SK-N-SH (cell line): ENCODE results near the gene ZNF138. TPM values are rescaled to one million over a fixed set of nuclear protein-coding genes. Genes with fewer than 3 reads are reported as not detected.

Source experiments
- CTCF ChIA-PET: fragments of 300-600, 350-600 bp; formaldehyde crosslinking; extraction: SDS; loops from one replicate; lab custom pipeline; 2021; lab: Yijun Ruan, JAX
- POLR2A ChIA-PET: fragments of 350-600 bp; sonication (Branson Sonifier 250); formaldehyde crosslinking; extraction: SDS; loops from one replicate; lab custom pipeline; 2020; ENCODE audit warnings: antibody characterized with exemption, inconsistent platforms; lab: Yijun Ruan, JAX
- DNase-seq: peaks from one replicate; pipeline ENCODE4 v3.0.0; 2012
- H2AFZ ChIP-seq: fragments of 200-600 bp; sonication (generic); 2 replicates; pipeline ENCODE4 v1.8.1; 2016; ENCODE audit warnings: antibody characterized with exemption, mild to moderate bottlenecking, low read depth
- H3F3A ChIP-seq: fragments of 200-600 bp; sonication (generic); replicated peaks from 2 replicates; pipeline ENCODE3; 2016; ENCODE audit warnings: antibody characterized with exemption, mild to moderate bottlenecking; ENCODE audit not compliant: insufficient read depth
- H3K27ac ChIP-seq, 2 experiments: fragments of 200-500 bp in 1 of 2; fragments of 200-600 bp in 1 of 2; sonication (Bioruptor generic) in 1 of 2; sonication (generic), shearing (Covaris generic) in 1 of 2; 2 replicates each; pipeline versions ENCODE4 v1.5.1 to v1.6.1; 2014 to 2016; ENCODE audit warnings: low read depth in 2 of 2, inconsistent platforms in 1 of 2, low read length in 1 of 2, mild to moderate bottlenecking in 1 of 2, mixed read lengths in 1 of 2
- H3K27me3 ChIP-seq: fragments of 200-600 bp; sonication (generic), shearing (Covaris generic); 2 replicates; pipeline ENCODE4 v1.6.1; 2016; ENCODE audit warnings: mixed run types; ENCODE audit not compliant: insufficient read depth
- H3K36me3 ChIP-seq, 2 experiments: fragments of 200-500 bp in 1 of 2; fragments of 200-600 bp in 1 of 2; sonication (Bioruptor generic) in 1 of 2; sonication (generic) in 1 of 2; replicated peaks in 1 of 2; 2 replicates each; pipeline versions ENCODE3 to v1.5.1; 2014 to 2016; ENCODE audit warnings: low read length in 1 of 2, mild to moderate bottlenecking in 1 of 2; ENCODE audit not compliant: insufficient read depth in 2 of 2, control insufficient read depth in 1 of 2
- H3K4me1 ChIP-seq, 2 experiments: fragments of 200-500 bp in 1 of 2; fragments of 200-600 bp in 1 of 2; sonication (Bioruptor generic) in 1 of 2; sonication (generic), shearing (Covaris generic) in 1 of 2; 2 replicates each; pipeline versions ENCODE4 v1.5.1 to v1.6.1; 2014 to 2016; ENCODE audit warnings: low read depth in 1 of 2, low read length in 1 of 2, mixed run types in 1 of 2; ENCODE audit not compliant: insufficient read depth in 2 of 2, control insufficient read depth in 1 of 2
- H3K4me2 ChIP-seq: fragments of 200-600 bp; sonication (generic), shearing (Covaris generic); 2 replicates; pipeline ENCODE4 v1.6.1; 2017; ENCODE audit warnings: mixed run types
- H3K4me3 ChIP-seq, 2 experiments: fragments of 200-500 bp in 1 of 2; fragments of 200-600 bp in 1 of 2; sonication (Bioruptor generic) in 1 of 2; sonication (generic), shearing (Covaris generic) in 1 of 2; 2 replicates each; pipeline versions ENCODE4 v1.5.1 to v1.8.1; 2014 to 2016; ENCODE audit warnings: low read depth in 2 of 2, inconsistent platforms in 1 of 2, low read length in 1 of 2, mild to moderate bottlenecking in 1 of 2, mixed read lengths in 1 of 2, moderate library complexity in 1 of 2
- H3K79me2 ChIP-seq: fragments of 200-600 bp; sonication (generic); 2 replicates; pipeline ENCODE4 v1.8.1; 2017; ENCODE audit warnings: mild to moderate bottlenecking; ENCODE audit not compliant: insufficient read depth
- H3K9ac ChIP-seq: fragments of 200-600 bp; sonication (generic); 2 replicates; pipeline ENCODE4 v1.6.1; 2017; ENCODE audit warnings: mixed run types
- H3K9me2 ChIP-seq: fragments of 200-600 bp; sonication (generic); 2 replicates; pipeline ENCODE4 v1.6.1; 2017; ENCODE audit warnings: mixed run types
- H3K9me3 ChIP-seq: fragments of 200-600 bp; sonication (generic); 2 replicates; pipeline ENCODE4 v1.6.1; 2017; ENCODE audit warnings: mixed run types, mild to moderate bottlenecking, moderate library complexity
- H4K20me1 ChIP-seq: fragments of 200-600 bp; sonication (generic); 2 replicates; pipeline ENCODE4 v1.6.1; 2017; ENCODE audit warnings: mild to moderate bottlenecking, mixed run types; ENCODE audit not compliant: insufficient read depth
- CHD2 ChIP-seq: fragments of 150-350 bp; IDR thresholded peaks from 2 replicates; pipeline ENCODE4 v1.6.1; 2018; ENCODE audit warnings: low read length; ENCODE audit not compliant: partially characterized antibody
- EZH2phosphoT487 ChIP-seq: fragments of 200-600 bp; sonication (generic); IDR thresholded peaks from 2 replicates; pipeline ENCODE4 v1.6.1; 2017; ENCODE audit warnings: low read depth, mixed run types, mild to moderate bottlenecking, antibody characterized with exemption, moderate library complexity, borderline replicate concordance
- FOSL2 ChIP-seq: IDR thresholded peaks from 2 replicates; pipeline ENCODE4 v1.4.0; 2012; ENCODE audit warnings: low read depth, mild to moderate bottlenecking, moderate library complexity, borderline replicate concordance
- JUND ChIP-seq: IDR thresholded peaks from 2 replicates; pipeline ENCODE4 v1.4.0; 2012
- MEF2A ChIP-seq: IDR thresholded peaks from 2 replicates; pipeline ENCODE4 v1.4.0; 2012; ENCODE audit warnings: low read depth, borderline replicate concordance
- MXI1 ChIP-seq: IDR thresholded peaks from 2 replicates; pipeline ENCODE4 v1.6.1; 2012; ENCODE audit warnings: mild to moderate bottlenecking, low read depth, low read length, improper control_type of control experiment
- NFIC ChIP-seq: IDR thresholded peaks from 2 replicates; pipeline ENCODE4 v1.4.0; 2012; ENCODE audit warnings: borderline replicate concordance
- NRF1 ChIP-seq: IDR thresholded peaks from 2 replicates; pipeline ENCODE4 v1.6.1; 2012; ENCODE audit warnings: low read depth, mild to moderate bottlenecking, low read length
- POLR2AphosphoS5 ChIP-seq: IDR thresholded peaks from 2 replicates; pipeline ENCODE4 v1.6.1; 2012; ENCODE audit warnings: low read depth, low read length
- RAD21 ChIP-seq: IDR thresholded peaks from 2 replicates; pipeline ENCODE4 v1.6.1; 2012; ENCODE audit warnings: mild to moderate bottlenecking, low read length
- RCOR1 ChIP-seq: fragments of 150-350 bp; IDR thresholded peaks from 2 replicates; pipeline ENCODE4 v1.6.1; 2017; ENCODE audit warnings: antibody characterized with exemption, low read length
- RXRA ChIP-seq: IDR thresholded peaks from 2 replicates; pipeline ENCODE4 v1.4.0; 2012; ENCODE audit warnings: low read depth, mild to moderate bottlenecking, borderline replicate concordance
- SIN3A ChIP-seq: IDR thresholded peaks from 2 replicates; pipeline ENCODE4 v1.6.1; 2012; ENCODE audit warnings: low read depth, mild to moderate bottlenecking, low read length, moderate library complexity, borderline replicate concordance
- TEAD4 ChIP-seq: IDR thresholded peaks from 2 replicates; pipeline ENCODE4 v1.4.0; 2012; ENCODE audit warnings: mild to moderate bottlenecking, borderline replicate concordance; ENCODE audit not compliant: insufficient read depth
- WGBS: methylation state at CpG from one replicate; pipeline ENCODE4 v1.1.6; 2017; ENCODE audit warnings: low lambda C conversion rate; 5-methylcytosine and 5-hydroxymethylcytosine counted together
- polyA plus RNA-seq, 3 experiments: library from polyadenylated mRNA; depleted of rRNA; stranded (reverse); fragments of >200 nt; gene quantifications; 2 replicates each; pipeline ENCODE4 v1.2.3, GENCODE V29; 2012
- TF ChIP-seq, protein P1 (sequence below): fragments of 150-350 bp; IDR thresholded peaks from 2 replicates; pipeline ENCODE4 v1.6.1; 2016; ENCODE audit warnings: mild to moderate bottlenecking, low read depth, low read length
- TF ChIP-seq, protein P2 (sequence below): IDR thresholded peaks from 2 replicates; pipeline ENCODE4 v1.4.0; 2012; ENCODE audit warnings: low read depth, borderline replicate concordance
- TF ChIP-seq, protein P3 (sequence below): IDR thresholded peaks from 2 replicates; pipeline ENCODE4; 2012
- TF ChIP-seq, protein P4 (sequence below): fragments of 200-600 bp; sonication (generic); IDR thresholded peaks from 2 replicates; pipeline ENCODE4 v1.6.1; 2017; ENCODE audit warnings: antibody characterized with exemption, mild to moderate bottlenecking, moderate library complexity
- TF ChIP-seq, protein P5 (sequence below): IDR thresholded peaks from 2 replicates; pipeline ENCODE4 v1.4.0; 2012; ENCODE audit warnings: low read depth
- TF ChIP-seq, protein P6 (sequence below): fragments of 150-350 bp; IDR thresholded peaks from 2 replicates; pipeline ENCODE4 v1.6.1; 2017; ENCODE audit warnings: antibody characterized with exemption, low read length, low read depth, borderline replicate concordance

The ZNF138 gene
- polyA plus RNA-seq, 1 of the 3 experiments (the other 2 are of a cell fraction): 4.9 TPM

DNA sequence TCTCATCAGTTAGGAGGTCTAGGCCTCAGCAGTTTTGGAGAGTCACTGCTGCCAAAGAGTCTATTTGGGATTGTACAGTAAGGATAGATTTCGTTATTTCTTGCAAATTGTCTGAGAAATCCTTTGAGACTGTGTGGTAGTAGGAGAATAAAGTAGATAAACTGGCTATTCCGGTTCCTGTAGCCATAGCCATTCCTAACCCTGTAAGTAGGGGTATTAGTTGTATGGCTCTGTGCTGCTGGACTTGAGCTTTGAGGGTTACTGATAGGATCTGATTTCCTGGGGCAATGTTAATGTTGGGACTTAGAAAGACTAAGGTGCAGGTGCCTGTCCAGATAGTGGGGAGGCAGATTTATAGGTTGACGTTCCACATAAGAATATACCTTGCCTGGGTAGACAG is 36.1 kb upstream of the ZNF138 start:
- no peaks in the 10 kb centered on the region for H3K9me2 ChIP-seq
- no peaks in the 10 kb centered on the region for H3K27me3 ChIP-seq
- H3K36me3 ChIP-seq: no peaks in the 10 kb centered on the region
- ChIA-PET POLR2A (no interaction called here), CTCF (no interaction called here)
- DNase-seq: no peak
- no peaks in the 10 kb centered on the region for H3K9me3 ChIP-seq
- no peak overlapping the region for H3K27ac ChIP-seq
- no peaks in the 10 kb centered on the region for H3K4me1 ChIP-seq
- no peaks in the 10 kb centered on the region for H4K20me1 ChIP-seq
- no peak overlapping the region for H2AFZ ChIP-seq
- no peaks in the 10 kb centered on the region for H3F3A ChIP-seq
- TF ChIP-seq EZH2phosphoT487 (no peak), FOSL2 (no peak), NFIC (no peak), SIN3A (no peak), CHD2 (no peak), MXI1 (no peak), JUND (no peak), POLR2AphosphoS5 (no peak), MEF2A (no peak), RCOR1 (no peak), RAD21 (no peak), RXRA (no peak), NRF1 (no peak), TEAD4 (no peak)
- TF ChIP-seq, protein P1, sequence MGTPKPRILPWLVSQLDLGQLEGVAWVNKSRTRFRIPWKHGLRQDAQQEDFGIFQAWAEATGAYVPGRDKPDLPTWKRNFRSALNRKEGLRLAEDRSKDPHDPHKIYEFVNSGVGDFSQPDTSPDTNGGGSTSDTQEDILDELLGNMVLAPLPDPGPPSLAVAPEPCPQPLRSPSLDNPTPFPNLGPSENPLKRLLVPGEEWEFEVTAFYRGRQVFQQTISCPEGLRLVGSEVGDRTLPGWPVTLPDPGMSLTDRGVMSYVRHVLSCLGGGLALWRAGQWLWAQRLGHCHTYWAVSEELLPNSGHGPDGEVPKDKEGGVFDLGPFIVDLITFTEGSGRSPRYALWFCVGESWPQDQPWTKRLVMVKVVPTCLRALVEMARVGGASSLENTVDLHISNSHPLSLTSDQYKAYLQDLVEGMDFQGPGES: no peak
- TF ChIP-seq, protein P2, sequence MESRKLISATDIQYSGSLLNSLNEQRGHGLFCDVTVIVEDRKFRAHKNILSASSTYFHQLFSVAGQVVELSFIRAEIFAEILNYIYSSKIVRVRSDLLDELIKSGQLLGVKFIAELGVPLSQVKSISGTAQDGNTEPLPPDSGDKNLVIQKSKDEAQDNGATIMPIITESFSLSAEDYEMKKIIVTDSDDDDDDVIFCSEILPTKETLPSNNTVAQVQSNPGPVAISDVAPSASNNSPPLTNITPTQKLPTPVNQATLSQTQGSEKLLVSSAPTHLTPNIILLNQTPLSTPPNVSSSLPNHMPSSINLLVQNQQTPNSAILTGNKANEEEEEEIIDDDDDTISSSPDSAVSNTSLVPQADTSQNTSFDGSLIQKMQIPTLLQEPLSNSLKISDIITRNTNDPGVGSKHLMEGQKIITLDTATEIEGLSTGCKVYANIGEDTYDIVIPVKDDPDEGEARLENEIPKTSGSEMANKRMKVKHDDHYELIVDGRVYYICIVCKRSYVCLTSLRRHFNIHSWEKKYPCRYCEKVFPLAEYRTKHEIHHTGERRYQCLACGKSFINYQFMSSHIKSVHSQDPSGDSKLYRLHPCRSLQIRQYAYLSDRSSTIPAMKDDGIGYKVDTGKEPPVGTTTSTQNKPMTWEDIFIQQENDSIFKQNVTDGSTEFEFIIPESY: no peak
- TF ChIP-seq, protein P3, sequence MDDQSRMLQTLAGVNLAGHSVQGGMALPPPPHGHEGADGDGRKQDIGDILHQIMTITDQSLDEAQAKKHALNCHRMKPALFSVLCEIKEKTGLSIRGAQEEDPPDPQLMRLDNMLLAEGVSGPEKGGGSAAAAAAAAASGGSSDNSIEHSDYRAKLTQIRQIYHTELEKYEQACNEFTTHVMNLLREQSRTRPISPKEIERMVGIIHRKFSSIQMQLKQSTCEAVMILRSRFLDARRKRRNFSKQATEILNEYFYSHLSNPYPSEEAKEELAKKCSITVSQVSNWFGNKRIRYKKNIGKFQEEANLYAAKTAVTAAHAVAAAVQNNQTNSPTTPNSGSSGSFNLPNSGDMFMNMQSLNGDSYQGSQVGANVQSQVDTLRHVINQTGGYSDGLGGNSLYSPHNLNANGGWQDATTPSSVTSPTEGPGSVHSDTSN: no peak
- TF ChIP-seq, protein P4, sequence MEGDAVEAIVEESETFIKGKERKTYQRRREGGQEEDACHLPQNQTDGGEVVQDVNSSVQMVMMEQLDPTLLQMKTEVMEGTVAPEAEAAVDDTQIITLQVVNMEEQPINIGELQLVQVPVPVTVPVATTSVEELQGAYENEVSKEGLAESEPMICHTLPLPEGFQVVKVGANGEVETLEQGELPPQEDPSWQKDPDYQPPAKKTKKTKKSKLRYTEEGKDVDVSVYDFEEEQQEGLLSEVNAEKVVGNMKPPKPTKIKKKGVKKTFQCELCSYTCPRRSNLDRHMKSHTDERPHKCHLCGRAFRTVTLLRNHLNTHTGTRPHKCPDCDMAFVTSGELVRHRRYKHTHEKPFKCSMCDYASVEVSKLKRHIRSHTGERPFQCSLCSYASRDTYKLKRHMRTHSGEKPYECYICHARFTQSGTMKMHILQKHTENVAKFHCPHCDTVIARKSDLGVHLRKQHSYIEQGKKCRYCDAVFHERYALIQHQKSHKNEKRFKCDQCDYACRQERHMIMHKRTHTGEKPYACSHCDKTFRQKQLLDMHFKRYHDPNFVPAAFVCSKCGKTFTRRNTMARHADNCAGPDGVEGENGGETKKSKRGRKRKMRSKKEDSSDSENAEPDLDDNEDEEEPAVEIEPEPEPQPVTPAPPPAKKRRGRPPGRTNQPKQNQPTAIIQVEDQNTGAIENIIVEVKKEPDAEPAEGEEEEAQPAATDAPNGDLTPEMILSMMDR: no peak
- TF ChIP-seq, protein P5, sequence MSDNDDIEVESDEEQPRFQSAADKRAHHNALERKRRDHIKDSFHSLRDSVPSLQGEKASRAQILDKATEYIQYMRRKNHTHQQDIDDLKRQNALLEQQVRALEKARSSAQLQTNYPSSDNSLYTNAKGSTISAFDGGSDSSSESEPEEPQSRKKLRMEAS: no peak
- TF ChIP-seq, protein P6, sequence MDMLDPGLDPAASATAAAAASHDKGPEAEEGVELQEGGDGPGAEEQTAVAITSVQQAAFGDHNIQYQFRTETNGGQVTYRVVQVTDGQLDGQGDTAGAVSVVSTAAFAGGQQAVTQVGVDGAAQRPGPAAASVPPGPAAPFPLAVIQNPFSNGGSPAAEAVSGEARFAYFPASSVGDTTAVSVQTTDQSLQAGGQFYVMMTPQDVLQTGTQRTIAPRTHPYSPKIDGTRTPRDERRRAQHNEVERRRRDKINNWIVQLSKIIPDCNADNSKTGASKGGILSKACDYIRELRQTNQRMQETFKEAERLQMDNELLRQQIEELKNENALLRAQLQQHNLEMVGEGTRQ: no peak
- 10% methylated on average over 3 of the region's 3 CpGs for WGBS
- H3K4me3 ChIP-seq: no peak overlapping the region
- no peak overlapping the region for H3K9ac ChIP-seq
- H3K4me2 ChIP-seq: no peak overlapping the region
- H3K79me2 ChIP-seq: no peaks in the 10 kb centered on the region
